Stimulated activated CD4-positive, alpha-beta T cell treated with anti-CD3 and anti-CD28 coated beads, Interleukin-1b, Interleukin-23, amount 100 ng/mL, for 48 hours (primary cell): ENCODE measurements around the gene EMID1.
A peak's percentile ranks its signal among the peaks of the same experiment; 100 is the strongest.
"Not testable (repeated sequence)": the region's sequence is repeated elsewhere in the genome, so short reads cannot be mapped to it uniquely, and the experiment has no call there.

Source experiments
- DNase-seq: peaks from one replicate; pipeline ENCODE4 v3.0.0-alpha.2; 2020

Gene EMID1

DNA sequence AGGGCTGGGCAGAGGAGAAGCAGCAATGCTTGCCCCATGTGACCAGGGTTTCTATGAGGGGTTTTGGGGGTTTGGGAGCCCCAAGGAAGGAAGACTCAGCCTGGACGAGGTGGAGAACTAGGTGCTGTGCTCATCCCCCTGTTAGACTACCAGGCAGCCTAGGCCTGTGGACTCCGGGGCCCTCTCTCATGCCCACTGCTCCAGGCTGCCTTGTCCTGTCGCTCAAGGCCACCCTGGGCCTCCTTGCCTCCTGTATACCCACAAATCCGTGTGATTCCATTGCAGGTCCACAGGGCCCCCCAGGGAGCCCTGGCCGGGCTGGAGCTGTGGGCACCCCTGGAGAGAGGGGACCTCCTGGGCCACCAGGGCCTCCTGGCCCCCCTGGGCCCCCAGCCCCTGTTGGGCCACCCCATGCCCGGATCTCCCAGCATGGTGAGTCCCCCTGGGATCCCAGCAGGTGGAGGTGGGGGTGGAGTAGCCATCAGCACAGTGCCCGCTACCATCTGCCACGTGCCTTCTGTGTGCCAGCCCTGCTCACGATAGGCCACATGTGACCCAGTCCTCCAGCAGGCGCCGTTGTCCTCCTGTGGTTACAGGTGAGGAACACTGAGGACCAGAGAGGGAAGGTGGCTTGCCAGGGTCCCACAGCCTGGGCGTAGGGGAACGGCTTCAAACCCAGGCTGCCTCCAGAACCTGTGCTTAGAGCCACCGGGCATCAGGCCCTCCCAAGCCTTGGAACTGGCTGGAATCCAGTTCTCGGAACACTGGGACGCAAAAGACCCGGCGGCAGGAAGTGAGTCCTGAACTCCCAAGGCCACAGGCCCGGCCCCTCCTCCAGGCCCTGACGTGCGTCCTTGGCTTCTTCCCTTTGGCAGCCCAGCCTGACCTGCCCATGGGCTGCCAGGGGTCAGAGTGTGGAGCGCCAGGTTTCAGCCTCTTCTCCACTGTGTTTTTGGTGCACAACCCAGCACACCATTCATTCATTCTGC is 26.6 kb downstream of the EMID1 start:
- DNase-seq, result no peak

DNA sequence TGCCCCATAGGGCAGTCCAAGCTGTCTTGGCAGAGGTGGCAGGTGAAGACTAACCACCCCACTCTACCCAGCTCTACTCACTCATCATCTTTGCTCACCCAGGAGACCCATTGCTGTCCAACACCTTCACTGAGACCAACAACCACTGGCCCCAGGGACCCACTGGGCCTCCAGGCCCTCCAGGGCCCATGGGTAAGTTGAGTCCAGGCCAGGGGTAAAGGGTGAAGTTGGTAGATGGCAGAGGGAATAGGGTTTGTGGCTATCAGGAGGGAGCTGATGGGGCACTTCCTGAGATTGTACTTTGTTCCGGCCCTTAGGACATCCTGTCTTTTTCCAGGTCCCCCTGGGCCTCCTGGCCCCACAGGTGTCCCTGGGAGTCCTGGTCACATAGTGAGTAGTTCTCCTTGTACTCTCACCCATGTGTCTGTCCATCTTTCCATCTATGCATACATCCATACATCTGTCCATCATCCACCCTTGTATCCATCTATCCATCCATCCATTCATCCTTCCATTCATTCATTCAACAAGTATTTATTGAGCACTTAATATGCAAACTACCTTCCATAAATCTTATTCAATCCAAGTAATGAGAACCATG is 27.7 kb downstream of the EMID1 start:
- DNase-seq, result no peak

DNA sequence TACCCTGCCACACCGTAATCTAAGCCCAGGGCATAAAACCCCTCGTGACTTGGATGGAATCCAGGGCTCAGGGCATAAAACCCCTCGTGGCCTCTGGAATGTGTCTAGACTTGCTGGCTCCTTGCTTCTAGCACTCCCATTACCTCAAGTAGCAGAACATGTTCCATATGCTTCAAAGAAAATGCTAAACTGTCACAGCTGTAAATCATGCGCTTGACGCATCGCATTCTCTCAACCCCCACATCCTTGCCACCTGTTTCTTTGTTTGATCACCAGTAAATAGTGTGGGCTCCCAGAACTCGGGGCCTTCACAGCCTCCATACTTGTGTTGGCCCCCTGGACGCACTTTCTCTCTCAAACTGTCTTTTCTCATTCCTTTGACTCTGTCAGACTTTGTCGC is 34.8 kb downstream of the EMID1 start:
- DNase-seq, result not testable (repeated sequence)

DNA sequence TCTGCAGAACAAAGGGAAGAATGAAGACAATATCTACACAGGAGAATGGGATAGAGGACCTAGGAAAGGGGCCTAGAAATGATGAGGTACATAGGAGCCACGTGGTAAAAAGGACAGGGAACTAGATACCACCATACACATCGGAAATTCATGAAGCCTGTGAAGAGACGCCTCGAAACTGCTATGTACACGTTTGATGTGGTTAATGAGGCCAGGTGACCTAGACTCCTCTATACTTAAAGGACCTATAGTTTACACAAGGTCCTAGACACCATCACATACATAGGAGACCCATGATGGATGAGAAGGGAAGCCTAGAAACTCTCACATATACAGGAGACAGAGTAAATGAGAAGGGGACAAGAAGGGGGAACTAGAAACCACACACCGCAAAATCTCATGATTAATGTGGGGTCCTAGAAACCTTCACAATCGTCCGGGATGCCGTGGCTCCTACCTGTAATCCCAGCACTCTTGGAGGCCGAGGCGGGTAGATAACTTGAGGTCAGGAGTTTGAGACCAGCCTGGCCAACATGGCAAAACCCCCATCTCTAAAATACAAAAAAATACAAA is 38.3 kb downstream of the EMID1 start:
- no peak for DNase-seq

DNA sequence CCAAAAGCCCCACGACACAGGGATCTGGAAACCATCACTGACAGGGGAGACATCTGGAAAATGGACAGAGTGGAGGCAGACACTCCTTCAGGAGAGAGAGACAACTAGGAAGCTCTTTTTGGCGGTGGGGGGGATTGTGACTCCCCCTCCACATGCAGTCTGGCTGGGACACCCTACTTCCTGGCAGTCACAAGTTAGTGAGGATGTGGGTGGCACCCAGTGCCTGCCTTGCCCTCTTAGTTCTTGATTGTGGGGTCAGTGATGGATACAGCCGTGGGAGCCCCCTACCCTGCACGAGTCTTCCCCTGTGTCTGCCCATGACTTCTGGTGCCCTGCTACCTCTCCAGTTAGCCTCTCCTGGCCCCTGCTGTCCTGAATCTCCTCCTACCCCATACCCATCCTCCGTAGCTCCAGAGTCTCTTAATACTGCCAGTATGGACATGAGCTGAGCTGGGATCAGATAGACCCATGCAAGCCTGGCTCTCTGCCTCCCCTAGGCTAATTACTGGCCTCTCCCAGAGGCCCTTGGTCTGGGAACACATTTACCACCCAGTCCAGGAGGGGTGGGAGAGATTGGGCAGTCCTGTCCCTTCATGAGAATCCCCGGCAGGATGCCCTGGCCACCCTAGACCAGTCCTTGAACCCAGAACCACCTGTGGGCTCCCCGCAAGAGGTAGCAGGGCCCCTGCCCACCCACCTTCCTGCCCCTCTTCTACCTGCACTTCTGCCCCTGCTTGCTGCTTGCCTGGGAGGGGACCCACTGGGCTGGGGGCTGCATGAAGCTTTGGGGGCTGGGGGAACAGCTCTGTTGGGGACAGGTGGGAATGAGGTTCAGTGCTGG is 39.3 kb downstream of the EMID1 start:
- DNase-seq, result no peak

DNA sequence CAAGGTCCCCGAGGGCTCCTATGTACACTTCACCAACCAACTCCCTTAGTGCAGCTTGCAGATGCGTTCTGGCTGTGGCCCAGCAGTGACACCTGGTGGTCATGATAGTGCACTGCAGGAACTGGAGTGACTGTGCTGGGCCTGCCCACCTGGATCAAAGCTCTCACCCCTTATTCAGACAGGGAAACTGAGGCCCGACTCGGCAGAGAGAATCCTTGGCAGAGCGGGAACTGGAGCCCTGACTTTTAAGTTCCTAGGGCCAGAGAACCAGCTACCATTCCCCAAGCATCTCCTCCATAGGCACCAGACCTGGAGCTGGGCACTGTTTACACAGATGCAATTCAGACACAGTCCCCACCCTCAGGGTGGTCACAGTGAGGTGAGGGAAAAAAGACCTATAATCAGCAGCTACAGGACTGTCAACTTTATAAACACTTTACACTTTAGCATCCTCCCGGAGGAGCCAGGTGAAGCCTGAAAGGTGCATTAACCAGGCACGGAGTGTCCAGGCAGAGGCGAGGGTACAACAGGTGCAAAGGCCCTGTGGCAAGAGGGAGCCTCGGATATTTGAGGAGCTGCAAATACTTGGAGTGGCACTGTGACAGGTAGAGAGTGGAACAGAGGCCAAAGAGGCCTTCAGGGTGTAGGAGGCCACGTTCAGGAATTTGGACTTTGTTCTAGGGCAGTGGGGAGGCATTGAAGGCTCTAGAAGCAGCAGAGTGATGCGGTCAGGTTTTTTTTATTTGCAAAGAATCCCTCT is 40.1 kb downstream of the EMID1 start:
- peak; percentile 72 for DNase-seq

DNA sequence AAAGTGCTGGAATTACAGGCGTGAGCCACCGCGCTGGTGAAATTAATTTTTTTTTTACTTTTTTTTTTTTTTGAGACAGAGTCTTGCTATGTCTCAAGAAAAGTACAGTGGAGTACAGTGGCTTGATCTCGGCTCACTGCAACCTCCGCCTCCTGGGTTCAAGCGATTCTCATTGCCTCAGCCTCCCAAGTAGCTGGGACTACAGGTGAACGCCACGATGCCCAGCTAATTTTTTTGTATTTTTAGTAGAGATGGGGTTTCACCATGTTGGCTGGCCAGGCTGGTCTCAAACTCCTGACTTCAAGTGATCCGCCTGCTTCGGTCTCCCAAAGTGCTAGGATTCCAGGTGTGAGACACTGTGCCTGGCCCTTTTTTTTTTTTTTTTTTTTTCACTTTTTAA is 42.2 kb downstream of the EMID1 start:
- not testable (repeated sequence) for DNase-seq

DNA sequence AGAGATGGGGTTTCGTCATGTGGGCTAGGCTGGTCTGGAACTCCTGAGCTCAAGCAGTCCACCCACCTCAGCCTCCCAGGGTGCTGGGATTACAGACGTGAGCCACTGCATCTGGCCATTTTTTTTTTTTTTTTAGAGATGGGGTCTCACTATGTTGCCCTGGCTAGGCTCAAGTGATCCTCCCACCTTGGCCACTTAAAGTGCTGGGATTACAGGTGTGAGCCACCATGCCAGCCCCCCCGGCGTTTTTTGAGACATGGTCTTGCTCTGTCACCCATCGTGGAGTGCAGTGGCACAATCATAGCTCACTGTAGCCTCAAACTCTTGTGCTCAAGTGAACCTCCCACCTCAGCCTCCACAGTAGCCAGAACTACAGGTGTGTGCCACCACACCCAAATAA is 45.6 kb downstream of the EMID1 start:
- DNase-seq, result no peak

DNA sequence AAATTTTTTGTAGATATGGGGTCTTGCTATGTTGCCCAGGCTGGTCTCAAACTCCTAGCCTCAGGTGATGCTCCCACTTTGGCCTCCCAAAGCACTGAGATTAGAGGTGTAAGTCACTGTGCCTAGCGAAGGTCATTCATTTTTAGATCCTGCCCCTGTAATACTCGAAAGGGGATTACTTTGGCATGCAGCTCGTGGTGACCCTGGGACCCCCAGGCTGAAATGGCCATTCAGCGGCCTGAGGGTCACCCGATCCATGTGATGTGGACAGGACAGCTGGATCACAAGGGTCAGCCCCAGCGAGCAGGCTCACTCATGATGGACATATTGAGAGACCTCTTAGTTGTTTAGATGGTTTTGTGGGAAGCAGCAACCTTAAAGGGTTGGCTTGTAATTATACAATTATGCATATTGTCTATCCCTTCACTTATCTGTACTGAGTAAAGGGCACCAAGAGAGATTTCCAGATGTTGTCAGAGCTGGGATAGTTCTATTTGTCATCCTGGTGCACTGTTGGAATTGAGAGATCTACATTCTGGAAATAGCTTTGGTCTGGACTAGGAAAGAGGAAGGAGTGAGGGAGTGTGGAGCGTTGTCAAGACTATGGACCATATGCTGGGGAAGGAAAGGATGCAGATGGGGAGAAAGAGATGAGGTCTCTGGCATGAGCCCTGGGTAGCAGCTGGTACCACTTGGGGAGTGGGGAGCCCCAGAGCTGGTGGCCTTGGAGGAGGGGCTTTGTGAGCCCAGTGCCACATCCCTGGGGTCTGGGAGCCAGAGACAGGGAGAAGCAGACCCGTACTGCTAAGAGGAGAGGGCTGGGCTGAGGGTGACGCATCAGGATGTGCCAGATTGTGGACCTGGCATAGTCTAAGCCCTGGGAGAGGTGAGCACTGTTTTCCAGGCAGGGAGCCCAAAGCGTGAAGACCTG is 46.5 kb downstream of the EMID1 start:
- DNase-seq, result no peak

DNA sequence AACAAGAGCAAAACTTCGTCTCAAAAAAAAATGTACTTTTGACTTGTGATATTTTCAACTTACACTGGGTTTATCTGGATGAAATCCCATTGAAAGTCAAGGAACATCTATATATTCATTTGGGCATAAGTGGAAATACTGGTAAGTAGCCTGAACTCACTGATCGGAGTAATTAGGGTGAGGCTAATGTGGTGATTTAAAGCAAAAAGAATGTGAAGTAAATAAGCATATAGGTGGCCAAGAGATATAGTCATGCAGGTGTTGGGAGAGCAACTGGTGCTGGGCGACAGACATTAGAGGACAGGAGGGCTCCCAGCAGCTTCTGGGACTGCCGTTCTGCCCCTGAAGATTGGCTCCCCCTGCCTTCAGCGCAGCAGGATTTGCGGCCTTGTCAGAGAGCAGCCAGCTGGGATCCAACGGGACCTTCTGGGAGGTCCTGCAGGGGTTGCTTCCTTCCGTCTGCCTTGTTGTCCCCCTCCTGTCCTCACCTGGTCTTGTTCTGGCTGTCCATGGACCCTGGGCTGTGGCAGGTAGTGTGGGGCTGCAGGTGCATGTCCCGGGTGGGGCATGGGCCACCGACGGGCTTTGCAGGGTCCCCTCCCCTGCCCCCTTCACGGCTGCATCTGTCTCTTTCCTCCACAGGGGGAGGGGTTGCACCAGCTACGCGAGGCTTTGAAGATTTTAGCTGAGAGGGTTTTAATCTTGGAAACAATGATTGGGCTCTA is 48.0 kb downstream of the EMID1 start:
- no peak for DNase-seq

DNA sequence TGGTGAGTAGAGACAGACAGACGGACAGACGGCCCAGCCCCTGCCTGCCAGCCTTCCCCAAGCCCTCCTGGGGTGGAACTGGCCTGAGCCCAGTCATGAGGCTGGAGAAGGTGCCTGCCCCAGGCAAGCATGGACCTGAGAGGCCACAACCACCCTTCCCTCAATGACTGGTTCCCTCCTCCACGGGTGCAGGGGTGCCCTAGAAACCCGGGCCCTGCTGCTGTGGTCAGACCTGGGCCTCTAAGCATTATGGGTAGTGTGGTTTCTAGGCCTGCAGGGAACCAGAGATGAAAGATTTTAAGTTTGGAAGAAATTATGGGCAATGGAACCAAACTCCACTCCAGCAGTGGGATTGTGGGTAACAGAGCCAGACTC is 48.6 kb downstream of the EMID1 start:
- DNase-seq, result no peak

DNA sequence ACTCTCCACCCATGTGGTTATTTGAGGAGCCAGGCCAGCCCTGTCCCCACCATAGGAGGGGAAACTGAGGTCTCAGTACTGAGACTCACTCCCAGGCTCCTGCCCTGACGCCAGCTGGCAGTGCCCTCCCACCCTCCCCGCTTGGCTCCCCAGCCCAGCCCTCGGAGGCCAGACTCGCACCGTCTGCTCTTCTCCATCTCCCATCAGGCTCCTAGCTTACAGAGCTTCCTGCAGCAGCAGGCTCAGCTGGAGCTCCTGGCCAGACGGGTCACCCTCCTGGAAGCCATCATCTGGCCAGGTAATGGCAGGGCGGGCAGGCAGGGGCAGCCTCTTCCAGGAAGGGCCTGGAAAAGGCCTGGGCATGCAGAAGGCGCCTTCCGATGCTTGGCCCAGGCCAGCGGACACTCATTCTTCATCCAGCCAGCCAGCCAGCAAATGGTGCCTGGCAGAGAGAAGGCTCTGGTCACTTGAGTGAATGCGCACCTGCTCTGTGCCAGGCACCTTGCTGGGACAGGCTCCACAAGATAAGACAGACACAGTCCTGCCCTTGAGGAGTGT is 49.4 kb downstream of the EMID1 start:
- DNase-seq, result no peak

DNA sequence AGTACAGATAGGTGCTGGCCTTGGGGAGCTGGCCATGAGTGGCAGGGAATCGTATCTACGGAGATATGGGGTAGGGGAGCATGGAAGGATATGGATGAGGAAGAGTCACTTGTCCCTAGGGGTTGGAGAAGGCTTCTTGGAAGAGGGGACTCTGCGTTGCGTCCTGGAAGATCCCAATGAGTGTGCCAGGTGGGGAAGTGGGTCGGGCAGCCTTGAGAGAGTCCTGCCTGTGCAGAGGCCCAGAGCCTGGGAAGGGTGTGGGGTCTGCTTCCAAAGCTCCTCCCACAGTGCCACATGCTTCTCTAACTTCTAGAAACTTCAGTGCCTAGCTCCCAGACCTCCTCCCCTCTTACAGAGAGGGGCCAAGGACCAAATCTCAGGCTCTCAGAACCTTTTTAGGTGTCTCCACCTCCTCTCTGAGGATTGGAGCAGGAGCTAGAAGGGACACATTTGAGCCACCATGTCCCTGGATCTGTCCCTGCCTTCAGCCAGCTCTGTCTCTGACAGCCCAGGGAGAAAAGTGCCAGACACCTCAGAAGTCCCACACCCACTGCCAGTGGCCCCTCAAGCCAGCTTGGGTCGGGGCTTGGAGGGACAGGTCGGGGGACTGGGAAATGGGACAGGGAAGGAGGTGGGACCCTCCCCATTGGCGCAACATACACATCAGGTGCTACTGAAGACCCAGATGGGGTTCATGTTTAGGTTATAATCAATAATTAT is 51.1 kb downstream of the EMID1 start:
- DNase-seq, result no peak

DNA sequence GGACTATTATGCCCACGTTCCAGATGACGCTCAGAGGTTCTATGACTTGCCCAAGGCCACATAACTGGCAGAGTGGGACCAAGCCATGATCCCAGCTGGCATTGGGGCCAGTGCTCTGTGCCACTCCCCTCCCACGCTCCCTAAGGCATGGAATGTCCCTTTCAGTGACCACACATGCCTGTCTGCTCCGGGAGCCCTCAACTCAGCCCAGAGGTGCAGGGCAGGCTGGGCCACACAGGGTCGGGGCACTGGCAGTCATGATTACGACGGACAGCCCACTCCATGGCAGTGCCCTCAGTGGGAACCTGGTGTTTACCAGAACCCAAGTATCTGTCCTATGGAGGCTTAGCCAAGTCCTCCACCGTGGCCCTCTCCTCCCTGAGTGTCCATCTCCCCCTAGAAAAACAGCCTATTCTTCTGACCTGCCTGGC is 52.1 kb downstream of the EMID1 start:
- no peak for DNase-seq

DNA sequence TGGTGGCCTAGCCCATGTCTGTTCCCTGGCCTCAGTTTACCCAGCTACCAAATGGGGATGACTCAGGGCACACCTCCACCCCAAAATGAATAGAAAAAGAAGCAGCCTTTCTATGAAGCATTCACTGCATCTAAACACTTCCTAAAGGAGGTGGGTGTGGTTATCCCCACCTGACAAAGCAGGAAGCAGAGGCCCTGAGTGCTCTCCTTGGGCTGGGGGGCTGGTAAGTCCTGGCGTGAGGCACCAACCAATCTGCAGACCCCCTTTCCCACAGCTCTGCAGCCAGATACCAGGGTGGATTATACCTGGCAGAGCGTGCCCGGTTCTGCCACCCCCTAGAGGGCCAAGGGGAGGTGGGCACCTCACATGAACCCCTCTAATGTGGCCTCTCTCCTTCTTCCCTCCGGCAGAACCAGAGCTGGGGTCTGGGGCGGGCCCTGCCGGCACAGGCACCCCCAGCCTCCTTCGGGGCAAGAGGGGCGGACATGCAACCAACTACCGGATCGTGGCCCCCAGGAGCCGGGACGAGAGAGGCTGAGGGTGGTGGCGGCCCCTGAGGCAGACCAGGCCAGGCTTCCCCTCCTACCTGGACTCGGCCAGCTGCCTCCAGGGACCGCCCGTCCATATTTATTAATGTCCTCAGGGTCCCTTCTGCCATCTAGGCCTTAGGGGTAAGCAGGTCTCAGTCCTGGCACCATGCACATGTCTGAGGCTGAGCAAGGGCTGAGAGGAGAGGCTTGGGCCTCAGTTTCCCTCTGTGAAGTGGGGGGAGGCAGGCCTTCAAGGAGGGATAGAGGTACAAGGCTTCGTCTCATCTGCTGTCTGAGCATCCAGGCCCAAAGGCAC is 52.9 kb downstream of the EMID1 start:
- DNase-seq, result no peak

DNA sequence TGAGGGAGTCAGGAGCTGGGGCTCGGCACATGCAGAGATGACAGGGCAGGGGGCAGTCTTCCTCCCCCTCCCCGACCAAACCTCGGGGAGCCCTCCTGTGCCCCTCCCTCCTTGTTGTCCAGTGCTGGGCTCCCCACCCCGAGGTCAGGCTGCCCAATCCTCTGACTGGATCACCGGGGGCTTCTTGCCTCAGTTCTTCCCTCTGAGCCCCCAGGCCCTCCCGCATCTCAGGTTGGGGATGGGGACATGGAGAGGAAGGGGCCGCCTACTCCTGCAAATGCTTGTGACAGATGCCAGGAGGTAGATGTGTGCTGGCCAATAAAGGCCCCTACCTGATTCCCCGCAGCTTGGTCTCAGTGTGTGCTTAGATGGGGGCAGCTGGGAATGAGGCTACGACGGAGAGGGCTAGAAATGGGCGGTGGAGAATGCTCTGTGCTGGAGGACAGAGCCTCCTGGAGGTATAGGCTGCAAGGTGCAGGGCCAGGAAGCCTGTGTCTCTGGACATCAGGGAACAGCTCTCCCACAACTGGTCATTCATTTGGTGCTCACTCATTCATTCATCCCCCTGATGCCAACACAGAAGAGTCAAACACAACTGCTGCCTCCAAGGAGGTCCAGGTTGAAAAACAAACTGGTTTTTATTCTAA is 53.7 kb downstream of the EMID1 start:
- DNase-seq, result no peak

DNA sequence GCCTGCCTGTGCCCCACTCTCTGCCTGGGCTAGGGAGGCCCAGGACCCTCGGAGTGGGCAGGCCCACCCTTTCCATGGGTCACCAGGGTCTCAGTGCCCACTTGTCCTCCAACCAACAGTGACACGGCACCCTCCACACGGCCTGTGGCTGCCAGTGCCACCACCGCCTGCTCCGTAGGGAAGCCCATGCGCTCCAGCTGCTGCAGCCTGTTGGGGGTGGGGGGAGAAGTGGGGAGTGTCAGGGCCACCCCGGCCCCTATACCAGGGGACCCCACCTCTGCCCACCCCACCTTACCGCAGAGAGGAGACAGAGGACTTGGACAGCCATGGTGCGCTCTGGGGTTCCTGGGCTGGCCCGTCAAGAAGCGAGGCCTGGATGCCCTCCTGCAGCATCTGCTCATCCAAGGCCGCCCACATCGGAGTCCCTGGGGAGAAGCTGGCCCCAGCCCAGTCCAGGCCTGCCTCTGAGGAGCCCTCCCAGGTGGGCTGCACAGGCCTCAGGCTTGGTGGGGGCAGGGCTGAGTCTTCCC is 54.4 kb downstream of the EMID1 start:
- DNase-seq, result no peak
